HepG2 (cell line): ENCODE data around the gene SLC16A3. TPM values are rescaled to one million over a fixed set of nuclear protein-coding genes. Genes with fewer than 3 reads are reported as not detected.

Experiments used
- EP300 ChIP-seq, 3 experiments: sonication (generic) in 1 of 3; formaldehyde crosslinking in 1 of 3; IDR thresholded peaks; 2 replicates each; pipeline versions ENCODE4 v1.5.1 to v1.6.1; 2011 to 2020; ENCODE audit warnings: low read depth in 2 of 3, low read length in 2 of 3, borderline replicate concordance in 1 of 3, improper control_type of control experiment in 1 of 3, mild to moderate bottlenecking in 1 of 3, missing genetic modification reagents in 1 of 3, moderate library complexity in 1 of 3
- HOXA5 ChIP-seq: sonication (generic); formaldehyde crosslinking; IDR thresholded peaks from 2 replicates; pipeline ENCODE4 v1.4.0; 2020; ENCODE audit warnings: missing genetic modification reagents
- KAT8 ChIP-seq: IDR thresholded peaks from 2 replicates; pipeline ENCODE4 v1.6.1; 2016; ENCODE audit warnings: missing genetic modification reagents, missing compliant biosample characterization
- MAZ ChIP-seq, 2 experiments: sonication (generic) in 1 of 2; formaldehyde crosslinking in 1 of 2; IDR thresholded peaks; 2 replicates each; pipeline versions ENCODE4 v1.5.0 to v1.6.1; 2012 to 2020; ENCODE audit warnings: low read depth in 2 of 2, mild to moderate bottlenecking in 2 of 2, borderline replicate concordance in 1 of 2, improper control_type of control experiment in 1 of 2, low read length in 1 of 2, missing genetic modification reagents in 1 of 2, moderate library complexity in 1 of 2
- SOX13 ChIP-seq, 3 experiments: fragments of 450-650 bp in 1 of 3; sonication (generic) in 1 of 3; formaldehyde crosslinking in 1 of 3; IDR thresholded peaks in 2 of 3; conservative IDR thresholded peaks in 1 of 3; 2 replicates each; pipeline versions ENCODE4 v1.5.0 to v1.6.1; 2016 to 2020; ENCODE audit warnings: antibody characterized with exemption in 1 of 3, mild to moderate bottlenecking in 1 of 3, missing compliant biosample characterization in 1 of 3, missing genetic modification reagents in 1 of 3, moderate library complexity in 1 of 3
- TCF7 ChIP-seq: sonication (generic); IDR thresholded peaks from 2 replicates; pipeline ENCODE4 v1.6.1; 2016; ENCODE audit warnings: antibody characterized with exemption, low read depth
- ZNF17 ChIP-seq: sonication (generic); formaldehyde crosslinking; IDR thresholded peaks from 2 replicates; pipeline ENCODE4 v1.5.0; 2020; ENCODE audit warnings: mild to moderate bottlenecking, missing genetic modification reagents
- ZNF263 ChIP-seq: sonication (generic); formaldehyde crosslinking; IDR thresholded peaks from 2 replicates; pipeline ENCODE4 v1.4.0; 2020; ENCODE audit warnings: missing genetic modification reagents
- ZNF329 ChIP-seq: sonication (generic); formaldehyde crosslinking; IDR thresholded peaks from 2 replicates; pipeline ENCODE4 v1.9.0; 2021; ENCODE audit warnings: low read depth, mild to moderate bottlenecking, missing genetic modification reagents
- ZNF337 ChIP-seq: sonication (generic); formaldehyde crosslinking; IDR thresholded peaks from 2 replicates; pipeline ENCODE4 v1.5.1; 2020; ENCODE audit warnings: missing genetic modification reagents, low read depth, mild to moderate bottlenecking, borderline replicate concordance
- ZNF34 ChIP-seq: sonication (generic); formaldehyde crosslinking; IDR thresholded peaks from 2 replicates; pipeline ENCODE4 v1.4.0; 2020; ENCODE audit warnings: mild to moderate bottlenecking, missing genetic modification reagents, borderline replicate concordance
- ZNF383 ChIP-seq: sonication (generic); formaldehyde crosslinking; IDR thresholded peaks from 2 replicates; pipeline ENCODE4 v1.4.0; 2020; ENCODE audit warnings: missing genetic modification reagents, mild to moderate bottlenecking, borderline replicate concordance
- ZNF431 ChIP-seq: sonication (generic); formaldehyde crosslinking; IDR thresholded peaks from 2 replicates; pipeline ENCODE4 v1.9.0; 2022; ENCODE audit warnings: missing genetic modification reagents, low read depth, mild to moderate bottlenecking, borderline replicate concordance
- ZNF629 ChIP-seq: sonication (generic); formaldehyde crosslinking; conservative IDR thresholded peaks from 2 replicates; pipeline ENCODE4 v1.5.0; 2020; ENCODE audit warnings: missing genetic modification reagents
- ZNF678 ChIP-seq: sonication (generic); formaldehyde crosslinking; IDR thresholded peaks from 2 replicates; pipeline ENCODE4 v1.4.0; 2020; ENCODE audit warnings: mild to moderate bottlenecking, missing genetic modification reagents
- ZNF777 ChIP-seq: sonication (generic); formaldehyde crosslinking; IDR thresholded peaks from 2 replicates; pipeline ENCODE4 v1.4.0; 2020; ENCODE audit warnings: missing genetic modification reagents
- polyA plus RNA-seq, 8 experiments: library from polyadenylated mRNA; depleted of rRNA in 3 of 8; stranded (reverse) in 7 of 8; unstranded in 1 of 8; fragments of >200 nt; fragmentation: Illumina TruSeq in 4 of 8; extraction: Trizol in 4 of 8; gene quantifications; 2 replicates each; pipeline versions ENCODE4 v1.2.1 to v1.2.3, GENCODE V29; 2011 to 2016; ENCODE audit warnings: low read depth in 4 of 8, missing spikeins in 1 of 8, mixed read lengths in 1 of 8; ENCODE audit not compliant: insufficient read depth in 1 of 8
- total RNA-seq, 5 experiments: library from RNA; depleted of rRNA; stranded (reverse); fragments of >200 nt; fragmentation: Illumina TruSeq; extraction: Trizol; gene quantifications; 2 replicates each; pipeline ENCODE4 v1.2.3, GENCODE V29; 2016; ENCODE audit warnings: low read depth in 1 of 5
- TF ChIP-seq, protein P1 (sequence below): IDR thresholded peaks from 2 replicates; pipeline ENCODE4 v1.6.1; 2016
- TF ChIP-seq, protein P2 (sequence below): IDR thresholded peaks from 2 replicates; pipeline ENCODE4 v1.6.1; 2016; ENCODE audit warnings: missing genetic modification reagents, missing compliant biosample characterization
- TF ChIP-seq, protein P3 (sequence below): sonication (generic); formaldehyde crosslinking; IDR thresholded peaks from 2 replicates; pipeline ENCODE4 v1.5.0; 2020; ENCODE audit warnings: mild to moderate bottlenecking, missing genetic modification reagents
- TF ChIP-seq, protein P4 (sequence below): sonication (generic); formaldehyde crosslinking; IDR thresholded peaks from 2 replicates; pipeline ENCODE4 v1.8.0; 2022; ENCODE audit warnings: mild to moderate bottlenecking, missing genetic modification reagents; ENCODE audit not compliant: insufficient replicate concordance
- TF ChIP-seq, protein P5 (sequence below): sonication (generic); formaldehyde crosslinking; IDR thresholded peaks from 2 replicates; pipeline ENCODE4 v1.5.1; 2020; ENCODE audit warnings: missing genetic modification reagents, mild to moderate bottlenecking, borderline replicate concordance

SLC16A3 gene
- total and polyA plus RNA-seq, 2 of the 13 experiments (the other 11 are each of a cell fraction or from before 2014, with no cell fraction given): 242 to 349 TPM

DNA sequence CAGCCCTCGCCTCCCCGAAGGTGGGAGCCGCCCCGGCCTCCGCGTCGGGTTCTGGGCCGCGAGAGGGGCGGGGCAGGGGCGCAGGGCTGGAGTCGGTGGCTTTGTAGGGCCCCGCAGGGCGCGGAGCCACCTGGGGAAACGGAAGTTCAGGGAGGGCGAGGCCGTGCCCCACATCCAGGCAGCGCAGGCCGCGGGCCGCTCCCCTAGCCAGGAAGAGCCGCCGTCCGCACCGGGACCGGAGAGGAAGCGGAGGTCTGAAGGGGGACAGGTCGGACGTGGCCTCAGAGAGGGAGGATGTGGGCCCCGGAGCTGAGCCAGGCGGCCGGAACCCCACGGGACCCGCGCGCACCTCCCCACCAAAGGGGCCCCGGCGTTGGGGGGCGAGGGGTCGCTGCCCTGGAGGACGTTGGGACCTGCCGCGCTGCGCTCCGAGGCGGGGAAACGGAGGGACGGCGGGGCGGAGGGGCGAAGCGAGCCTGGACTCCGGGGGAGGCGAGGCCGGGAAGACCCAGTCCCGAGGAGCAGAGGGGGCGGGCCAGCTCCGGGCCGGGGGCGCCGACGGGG is 482 bp upstream of the SLC16A3 start (continued):
- TF ChIP-seq, protein P1, sequence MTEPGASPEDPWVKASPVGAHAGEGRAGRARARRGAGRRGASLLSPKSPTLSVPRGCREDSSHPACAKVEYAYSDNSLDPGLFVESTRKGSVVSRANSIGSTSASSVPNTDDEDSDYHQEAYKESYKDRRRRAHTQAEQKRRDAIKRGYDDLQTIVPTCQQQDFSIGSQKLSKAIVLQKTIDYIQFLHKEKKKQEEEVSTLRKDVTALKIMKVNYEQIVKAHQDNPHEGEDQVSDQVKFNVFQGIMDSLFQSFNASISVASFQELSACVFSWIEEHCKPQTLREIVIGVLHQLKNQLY: no peak
- TF ChIP-seq ZNF337 (CRISPR knock-in tag): no peak
- no peak for TF ChIP-seq ZNF17
- TF ChIP-seq, protein P2, sequence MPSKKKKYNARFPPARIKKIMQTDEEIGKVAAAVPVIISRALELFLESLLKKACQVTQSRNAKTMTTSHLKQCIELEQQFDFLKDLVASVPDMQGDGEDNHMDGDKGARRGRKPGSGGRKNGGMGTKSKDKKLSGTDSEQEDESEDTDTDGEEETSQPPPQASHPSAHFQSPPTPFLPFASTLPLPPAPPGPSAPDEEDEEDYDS (CRISPR knock-in tag): peak; percentile 51
- no peak for TF ChIP-seq SOX13 (IDR thresholded peaks at IDR 0.05)
- peak in 1 of 2 experiments; percentile 5; a peak in 1 of 4 replicates for TF ChIP-seq SOX13 (CRISPR knock-in tag; conservative IDR thresholded peaks at IDR 0.05 in 1 of 2, IDR thresholded peaks at IDR 0.05 in 1 of 2)
- TF ChIP-seq EP300 (IDR thresholded peaks at IDR 0.05; ENCODE audit: low read depth in 2 of 2, low read length in 2 of 2): no peak
- no peak; the same call in 1 of the 2 replicates for TF ChIP-seq EP300 (CRISPR knock-in tag; IDR thresholded peaks at IDR 0.05; ENCODE audit: borderline replicate concordance)
- TF ChIP-seq ZNF329 (CRISPR knock-in tag): no peak
- TF ChIP-seq KAT8 (CRISPR knock-in tag): peak; percentile 73
- TF ChIP-seq, protein P3, sequence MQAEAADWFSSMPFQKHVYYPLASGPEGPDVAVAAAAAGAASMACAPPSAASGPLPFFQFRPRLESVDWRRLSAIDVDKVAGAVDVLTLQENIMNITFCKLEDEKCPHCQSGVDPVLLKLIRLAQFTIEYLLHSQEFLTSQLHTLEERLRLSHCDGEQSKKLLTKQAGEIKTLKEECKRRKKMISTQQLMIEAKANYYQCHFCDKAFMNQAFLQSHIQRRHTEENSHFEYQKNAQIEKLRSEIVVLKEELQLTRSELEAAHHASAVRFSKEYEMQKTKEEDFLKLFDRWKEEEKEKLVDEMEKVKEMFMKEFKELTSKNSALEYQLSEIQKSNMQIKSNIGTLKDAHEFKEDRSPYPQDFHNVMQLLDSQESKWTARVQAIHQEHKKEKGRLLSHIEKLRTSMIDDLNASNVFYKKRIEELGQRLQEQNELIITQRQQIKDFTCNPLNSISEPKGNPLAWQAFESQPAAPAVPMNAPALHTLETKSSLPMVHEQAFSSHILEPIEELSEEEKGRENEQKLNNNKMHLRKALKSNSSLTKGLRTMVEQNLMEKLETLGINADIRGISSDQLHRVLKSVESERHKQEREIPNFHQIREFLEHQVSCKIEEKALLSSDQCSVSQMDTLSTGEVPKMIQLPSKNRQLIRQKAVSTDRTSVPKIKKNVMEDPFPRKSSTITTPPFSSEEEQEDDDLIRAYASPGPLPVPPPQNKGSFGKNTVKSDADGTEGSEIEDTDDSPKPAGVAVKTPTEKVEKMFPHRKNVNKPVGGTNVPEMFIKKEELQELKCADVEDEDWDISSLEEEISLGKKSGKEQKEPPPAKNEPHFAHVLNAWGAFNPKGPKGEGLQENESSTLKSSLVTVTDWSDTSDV (CRISPR knock-in tag): 0 out of 2 replicates have a peak, but pooled peaks have one; percentile 73
- no peak for TF ChIP-seq MAZ (IDR thresholded peaks at IDR 0.05; ENCODE audit: borderline replicate concordance, low read depth, low read length)
- no peak for TF ChIP-seq MAZ (CRISPR knock-in tag; IDR thresholded peaks at IDR 0.05; ENCODE audit: low read depth)
- TF ChIP-seq ZNF34 (CRISPR knock-in tag): no peak
- TF ChIP-seq TCF7: peak; percentile 54
- peak; percentile 99 for TF ChIP-seq ZNF777
- no peak for TF ChIP-seq ZNF263
- no peak for TF ChIP-seq ZNF431 (CRISPR knock-in tag)
- TF ChIP-seq, protein P4, sequence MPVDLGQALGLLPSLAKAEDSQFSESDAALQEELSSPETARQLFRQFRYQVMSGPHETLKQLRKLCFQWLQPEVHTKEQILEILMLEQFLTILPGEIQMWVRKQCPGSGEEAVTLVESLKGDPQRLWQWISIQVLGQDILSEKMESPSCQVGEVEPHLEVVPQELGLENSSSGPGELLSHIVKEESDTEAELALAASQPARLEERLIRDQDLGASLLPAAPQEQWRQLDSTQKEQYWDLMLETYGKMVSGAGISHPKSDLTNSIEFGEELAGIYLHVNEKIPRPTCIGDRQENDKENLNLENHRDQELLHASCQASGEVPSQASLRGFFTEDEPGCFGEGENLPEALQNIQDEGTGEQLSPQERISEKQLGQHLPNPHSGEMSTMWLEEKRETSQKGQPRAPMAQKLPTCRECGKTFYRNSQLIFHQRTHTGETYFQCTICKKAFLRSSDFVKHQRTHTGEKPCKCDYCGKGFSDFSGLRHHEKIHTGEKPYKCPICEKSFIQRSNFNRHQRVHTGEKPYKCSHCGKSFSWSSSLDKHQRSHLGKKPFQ (CRISPR knock-in tag): no peak
- TF ChIP-seq ZNF629 (CRISPR knock-in tag): no peak
- no peak; the same call in 1 of the 2 replicates for TF ChIP-seq HOXA5 (CRISPR knock-in tag)
- TF ChIP-seq, protein P5, sequence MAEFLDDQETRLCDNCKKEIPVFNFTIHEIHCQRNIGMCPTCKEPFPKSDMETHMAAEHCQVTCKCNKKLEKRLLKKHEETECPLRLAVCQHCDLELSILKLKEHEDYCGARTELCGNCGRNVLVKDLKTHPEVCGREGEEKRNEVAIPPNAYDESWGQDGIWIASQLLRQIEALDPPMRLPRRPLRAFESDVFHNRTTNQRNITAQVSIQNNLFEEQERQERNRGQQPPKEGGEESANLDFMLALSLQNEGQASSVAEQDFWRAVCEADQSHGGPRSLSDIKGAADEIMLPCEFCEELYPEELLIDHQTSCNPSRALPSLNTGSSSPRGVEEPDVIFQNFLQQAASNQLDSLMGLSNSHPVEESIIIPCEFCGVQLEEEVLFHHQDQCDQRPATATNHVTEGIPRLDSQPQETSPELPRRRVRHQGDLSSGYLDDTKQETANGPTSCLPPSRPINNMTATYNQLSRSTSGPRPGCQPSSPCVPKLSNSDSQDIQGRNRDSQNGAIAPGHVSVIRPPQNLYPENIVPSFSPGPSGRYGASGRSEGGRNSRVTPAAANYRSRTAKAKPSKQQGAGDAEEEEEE (CRISPR knock-in tag): no peak
- no peak for TF ChIP-seq ZNF383 (CRISPR knock-in tag)
- TF ChIP-seq ZNF678 (CRISPR knock-in tag): no peak
